Measurements from ENCODE around the gene BDH1. TPM values are rescaled to one million over a fixed set of nuclear protein-coding genes. Genes with fewer than 3 reads are reported as not detected.
"Not testable (repeated sequence)": the region's sequence is repeated elsewhere in the genome, so short reads cannot be mapped to it uniquely, and the experiment has no call there.

The BDH1 gene
- total RNA-seq, 1 experiment from 2014 or later: 24.7 TPM

DNA sequence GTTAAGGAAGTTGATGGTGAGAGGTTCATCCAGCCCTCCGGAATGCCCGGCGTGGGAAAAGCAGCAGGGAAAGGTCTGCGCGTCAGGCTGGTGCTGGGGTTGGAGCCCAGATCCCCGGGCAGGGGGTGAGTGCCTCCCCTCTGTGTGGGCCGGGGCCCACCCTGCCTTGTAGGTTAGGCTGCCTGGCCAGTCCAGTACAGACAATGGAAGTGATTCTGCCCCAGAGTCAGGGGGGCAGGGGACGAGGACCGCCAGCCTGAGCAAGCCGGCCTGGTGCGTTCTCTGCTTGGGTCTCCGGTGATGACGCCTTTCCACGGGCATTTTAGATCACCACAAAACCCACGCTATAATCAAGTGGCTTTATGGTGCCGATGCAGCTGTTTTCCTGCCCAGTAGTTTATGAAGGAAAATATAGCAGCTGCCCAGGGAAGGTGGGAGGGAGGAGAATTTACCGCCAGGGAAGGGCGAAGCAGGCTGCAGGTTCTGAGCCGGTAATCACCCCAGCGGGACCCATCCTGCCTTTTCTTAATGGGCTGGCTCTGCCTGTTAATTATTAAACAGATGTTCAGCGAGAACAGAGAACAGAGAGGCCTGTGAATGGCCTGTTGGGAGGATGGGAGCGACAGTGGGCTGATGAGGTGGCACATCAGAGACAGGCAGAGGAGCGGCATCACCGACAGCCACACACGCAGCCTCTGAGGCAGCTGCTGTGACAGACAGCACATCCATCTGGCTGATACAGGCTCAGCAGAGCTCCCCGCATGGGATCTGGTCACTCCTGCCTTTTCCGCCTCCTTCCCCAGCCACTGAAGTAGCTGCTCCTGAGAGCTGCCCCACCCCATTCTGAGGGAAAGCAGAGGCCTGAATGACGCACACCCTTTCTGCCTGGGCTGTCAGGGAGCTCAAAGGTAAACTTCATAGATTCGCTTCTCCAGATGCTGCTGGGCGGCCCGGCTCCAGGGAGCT is 35.2 kb downstream of the BDH1 start:
- DNase-seq (ENCODE audit: low read depth): no peak

DNA sequence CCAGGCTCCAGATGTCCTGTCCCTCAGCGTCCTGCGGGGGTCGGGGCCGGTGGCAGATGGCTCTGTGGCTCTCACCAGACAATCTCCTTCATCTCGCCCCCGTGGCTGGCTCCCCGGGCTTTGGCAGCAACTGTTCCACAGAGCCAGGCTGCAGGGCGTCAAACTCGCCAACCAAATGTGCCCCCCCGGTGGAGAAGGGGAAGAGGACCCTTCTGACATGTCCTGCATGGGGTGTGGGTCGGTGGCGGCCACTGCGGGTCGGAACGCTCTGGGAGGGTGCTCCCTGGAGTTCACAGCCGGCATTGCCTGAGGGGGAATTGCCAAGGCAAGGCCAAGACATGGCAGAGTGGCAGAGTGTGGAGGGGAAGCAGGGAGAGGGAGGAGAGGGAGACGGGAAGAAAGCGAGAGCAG is 36.0 kb downstream of the BDH1 start:
- DNase-seq (ENCODE audit: low read depth): no peak

DNA sequence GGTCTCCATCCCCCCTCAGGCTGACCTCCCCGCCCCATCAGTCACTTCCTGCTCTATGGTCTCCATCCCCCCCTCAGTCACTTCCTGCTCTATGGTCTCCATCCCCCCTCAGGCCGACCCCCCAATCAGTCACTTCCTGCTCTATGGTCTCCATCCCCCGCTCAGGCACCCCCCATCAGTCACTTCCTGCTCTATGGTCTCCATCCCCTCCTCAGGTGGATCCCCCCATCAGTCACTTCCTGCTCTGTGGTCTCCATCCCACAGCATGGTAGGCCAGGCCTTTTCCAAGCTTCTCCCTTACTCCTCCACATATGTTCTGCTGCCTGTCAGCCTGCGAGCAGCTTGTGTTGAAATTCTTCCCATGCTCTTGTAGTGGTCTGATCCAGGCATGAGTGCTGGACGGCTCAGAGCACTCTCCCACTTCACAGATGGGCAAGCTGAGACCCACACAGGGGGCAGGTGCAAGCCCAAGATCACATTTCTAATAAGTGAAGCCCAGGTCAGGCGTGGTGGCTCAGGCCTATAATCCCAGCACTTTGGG is 36.8 kb downstream of the BDH1 start:
- DNase-seq (ENCODE audit: low read depth): no peak

DNA sequence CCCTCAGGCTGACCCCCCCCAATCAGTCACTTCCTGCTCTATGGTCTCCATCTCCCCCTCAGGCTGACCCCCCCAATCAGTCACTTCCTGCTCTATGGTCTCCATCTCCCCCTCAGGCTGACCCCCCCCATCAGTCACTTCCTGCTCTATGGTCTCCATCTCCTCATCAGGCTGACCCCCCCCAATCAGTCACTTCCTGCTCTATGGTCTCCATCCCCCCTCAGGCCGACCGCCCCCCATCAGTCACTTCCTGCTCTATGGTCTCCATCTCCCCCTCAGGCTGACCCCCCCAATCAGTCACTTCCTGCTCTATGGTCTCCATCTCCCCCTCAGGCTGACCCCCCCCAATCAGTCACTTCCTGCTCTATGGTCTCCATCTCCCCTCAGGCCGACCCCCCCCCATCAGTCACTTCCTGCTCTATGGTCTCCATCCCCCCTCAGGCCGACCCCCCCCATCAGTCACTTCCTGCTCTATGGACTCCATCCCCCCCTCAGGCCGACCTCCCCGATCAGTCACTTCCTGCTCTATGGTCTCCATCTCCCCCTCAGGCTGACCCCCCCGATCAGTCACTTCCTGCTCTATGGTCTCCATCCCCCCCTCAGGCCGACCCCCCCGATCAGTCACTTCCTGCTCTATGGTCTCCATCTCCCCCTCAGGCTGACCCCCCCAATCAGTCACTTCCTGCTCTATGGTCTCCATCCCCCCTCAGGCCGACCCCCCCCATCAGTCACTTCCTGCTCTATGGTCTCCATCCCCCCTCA is 37.7 kb downstream of the BDH1 start:
- not testable (repeated sequence) for DNase-seq (ENCODE audit: low read depth)

DNA sequence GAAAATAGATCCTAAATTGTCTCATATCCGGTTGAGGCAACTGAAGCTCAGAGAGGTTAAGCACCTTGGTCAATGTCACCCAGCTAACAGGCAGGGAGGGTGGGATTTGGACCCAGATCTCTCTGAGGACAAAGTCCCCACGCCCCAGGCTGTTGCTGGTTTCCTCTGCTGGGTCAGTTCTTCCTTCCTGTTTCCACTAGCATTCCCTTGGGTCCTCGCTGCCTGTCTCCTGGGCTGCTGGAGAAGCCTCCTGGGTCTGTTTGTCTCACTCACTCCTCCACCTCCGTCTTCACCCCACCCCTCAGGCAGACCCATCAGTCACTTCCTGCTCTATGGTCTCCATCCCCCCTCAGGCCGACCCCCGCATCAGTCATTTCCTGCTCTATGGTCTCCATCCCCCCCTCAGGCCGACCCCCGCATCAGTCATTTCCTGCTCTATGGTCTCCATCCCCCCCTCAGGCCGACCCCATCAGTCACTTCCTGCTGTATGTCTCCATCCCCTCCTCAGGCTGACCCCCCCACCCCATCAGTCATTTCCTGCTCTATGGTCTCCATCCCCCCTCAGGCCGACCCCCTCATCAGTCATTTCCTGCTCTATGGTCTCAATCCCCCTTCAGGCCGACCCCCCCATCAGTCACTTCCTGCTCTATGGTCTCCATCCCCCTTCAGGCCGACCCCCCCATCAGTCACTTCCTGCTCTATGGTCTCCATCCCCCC is 38.7 kb downstream of the BDH1 start:
- not testable (repeated sequence) for DNase-seq (ENCODE audit: low read depth)

DNA sequence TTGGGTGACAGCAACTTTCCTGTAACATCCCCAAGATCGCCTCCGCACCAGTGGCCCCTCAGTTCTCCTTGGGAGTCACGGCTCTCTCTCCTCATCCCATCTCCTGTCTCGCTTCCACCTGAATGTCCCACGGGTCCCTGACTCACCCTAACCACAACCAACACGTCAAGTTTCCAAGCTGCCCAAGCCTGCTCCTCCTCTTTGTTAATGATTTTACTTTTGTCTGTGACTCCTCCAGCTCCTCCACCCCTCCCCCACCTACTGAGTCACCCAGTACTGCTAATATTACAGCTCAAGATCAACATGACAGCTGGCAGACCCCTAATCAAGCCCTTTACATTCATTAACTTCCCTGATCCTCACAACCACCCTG is 39.3 kb downstream of the BDH1 start:
- peak; percentile 100 for DNase-seq (ENCODE audit: low read depth)

DNA sequence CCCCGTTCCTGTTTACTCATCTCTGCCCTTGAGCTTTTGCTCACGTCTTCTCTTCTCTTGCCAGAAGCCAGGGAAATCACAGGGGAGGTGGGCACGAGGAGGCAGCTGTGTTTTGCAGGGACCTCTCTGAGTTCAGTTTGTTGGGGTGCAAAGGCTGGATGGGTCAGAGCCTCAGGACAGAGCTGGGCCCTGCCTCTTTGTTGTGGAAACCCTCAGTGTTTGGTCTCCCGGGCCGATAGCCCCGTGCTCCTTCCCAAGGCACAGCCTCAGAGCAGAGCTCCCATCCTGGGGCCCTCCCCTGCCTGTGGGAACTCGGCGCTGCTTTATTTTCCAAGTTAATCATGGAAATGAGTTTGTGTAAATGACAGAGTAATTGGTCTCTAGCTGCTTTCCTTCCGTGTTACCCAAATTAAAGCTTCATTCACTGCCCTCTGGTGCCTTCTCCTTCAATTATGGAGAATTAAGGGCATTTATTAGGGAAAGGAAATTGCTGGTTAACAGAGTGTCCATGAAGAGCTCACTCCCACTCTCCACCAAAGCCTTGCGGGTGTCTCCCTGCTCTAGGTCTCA is 40.9 kb downstream of the BDH1 start:
- no peak for DNase-seq (ENCODE audit: low read depth)

DNA sequence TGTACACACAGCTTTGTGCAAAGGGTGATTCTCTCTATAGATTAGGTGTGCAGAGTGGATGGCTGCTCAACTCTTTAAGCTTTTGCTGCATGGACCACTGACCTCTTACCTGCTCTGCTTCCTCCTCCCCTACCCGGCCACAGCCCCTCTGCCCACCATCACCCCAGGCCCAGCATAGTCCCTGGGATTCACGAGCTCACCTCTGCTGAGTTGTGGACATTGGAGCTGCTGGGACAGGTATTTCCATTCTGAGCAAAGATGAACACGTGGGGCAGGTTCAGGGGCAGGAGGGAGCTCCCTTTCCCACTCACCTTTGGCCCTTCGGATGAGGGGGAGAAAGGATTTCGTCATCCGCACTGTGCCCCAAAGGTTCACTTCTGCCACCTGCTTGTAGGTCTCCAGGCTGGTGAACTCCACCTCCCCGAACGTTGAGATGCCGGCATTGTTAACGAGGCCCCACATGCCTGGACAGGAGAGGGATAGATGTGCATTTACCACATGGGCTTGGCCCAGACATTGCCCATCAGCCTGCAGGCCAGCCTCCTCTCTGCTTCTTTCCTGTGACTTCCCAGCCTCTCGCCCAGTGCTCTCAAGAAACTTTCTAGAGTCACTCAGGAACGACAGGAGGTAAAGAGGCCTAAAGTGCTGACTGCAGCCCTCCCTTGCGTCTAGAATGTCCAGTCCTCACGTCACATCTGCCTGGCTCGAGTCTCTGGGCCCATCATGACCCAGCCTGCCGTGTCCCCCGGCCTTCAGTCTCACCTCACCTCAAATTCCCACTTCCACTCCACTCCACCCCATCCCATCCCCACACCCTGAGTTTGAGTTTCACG is 41.6 kb downstream of the BDH1 start:
- DNase-seq (ENCODE audit: low read depth): no peak

DNA sequence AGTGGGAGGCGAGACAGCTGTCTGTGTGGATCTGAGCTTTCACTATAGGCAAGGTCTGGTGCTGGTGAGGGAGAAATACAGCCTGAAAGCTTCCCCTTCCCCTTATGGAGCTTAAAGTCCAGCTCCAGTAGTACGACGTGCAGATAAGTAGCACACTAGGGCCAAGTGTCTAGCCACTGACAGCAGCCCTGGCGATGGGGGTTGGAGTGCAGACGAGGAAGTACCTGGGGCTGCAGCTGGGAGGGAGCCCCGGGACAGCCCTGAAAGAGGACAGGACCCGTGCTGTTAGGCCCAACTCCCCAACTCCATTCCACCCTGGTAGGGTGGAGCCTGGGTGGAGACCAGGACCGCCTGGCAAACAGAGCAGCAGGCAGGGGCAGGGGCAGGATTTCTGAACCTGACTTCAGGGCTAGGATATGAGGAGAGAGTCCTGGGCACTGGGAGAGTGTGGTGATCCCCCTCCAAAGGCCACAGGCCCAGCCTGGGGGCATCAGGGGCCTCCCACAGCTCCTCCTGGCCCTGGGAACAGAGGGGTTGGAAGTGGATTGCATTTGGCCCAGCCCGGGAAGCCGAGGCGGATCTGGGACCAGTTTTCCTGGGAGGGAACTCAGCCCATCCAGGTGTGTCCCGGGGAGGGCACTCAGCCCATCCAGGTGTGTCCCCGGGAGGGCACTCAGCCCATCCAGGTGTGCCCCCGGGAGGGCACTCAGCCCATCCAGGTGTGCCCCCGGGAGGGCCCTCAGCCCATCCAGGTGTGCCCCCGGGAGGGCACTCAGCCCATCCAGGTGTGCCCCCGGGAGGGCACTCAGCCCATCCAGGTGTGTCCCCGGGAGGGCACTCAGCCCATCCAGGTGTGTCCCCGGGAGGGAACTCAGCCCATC is 42.8 kb downstream of the BDH1 start:
- DNase-seq (ENCODE audit: low read depth): no peak

DNA sequence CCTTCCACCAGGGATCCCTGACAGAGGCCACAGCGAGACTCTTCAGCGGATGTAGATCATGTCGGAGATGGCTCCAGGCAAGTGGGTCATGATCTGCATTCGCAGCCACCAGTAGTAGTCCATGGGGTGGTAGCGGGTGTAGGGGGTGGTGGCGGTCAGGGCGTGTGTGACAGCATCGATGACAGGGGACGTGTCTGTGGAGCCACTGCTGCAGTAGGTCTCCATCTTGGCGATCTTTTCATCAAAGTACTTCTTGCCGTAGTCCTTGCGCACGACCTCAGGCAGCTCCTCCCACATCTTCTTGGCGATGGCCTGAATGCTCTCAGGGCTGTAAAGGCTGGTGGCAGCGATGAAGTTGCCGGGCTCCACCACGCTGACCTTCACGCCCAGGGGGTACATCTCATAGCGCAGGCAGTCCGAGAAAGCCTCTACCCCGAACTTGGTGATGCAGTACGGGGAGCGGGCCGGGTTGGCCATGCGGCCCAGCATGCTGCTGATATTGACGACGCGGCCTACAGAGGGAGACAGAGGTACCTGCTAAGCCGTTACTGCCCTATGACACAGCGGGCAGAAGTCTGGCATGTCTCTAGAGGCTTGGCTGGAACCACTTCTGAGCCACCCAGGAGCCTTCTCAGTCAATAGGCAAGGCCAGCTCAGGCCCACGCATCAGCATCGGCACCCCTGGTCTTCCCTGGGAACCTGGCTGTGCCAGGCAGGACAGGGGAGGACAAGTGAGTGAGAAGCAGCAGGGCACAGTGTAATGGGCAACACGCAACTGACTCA is 43.7 kb downstream of the BDH1 start:
- no peak for DNase-seq (ENCODE audit: low read depth)

DNA sequence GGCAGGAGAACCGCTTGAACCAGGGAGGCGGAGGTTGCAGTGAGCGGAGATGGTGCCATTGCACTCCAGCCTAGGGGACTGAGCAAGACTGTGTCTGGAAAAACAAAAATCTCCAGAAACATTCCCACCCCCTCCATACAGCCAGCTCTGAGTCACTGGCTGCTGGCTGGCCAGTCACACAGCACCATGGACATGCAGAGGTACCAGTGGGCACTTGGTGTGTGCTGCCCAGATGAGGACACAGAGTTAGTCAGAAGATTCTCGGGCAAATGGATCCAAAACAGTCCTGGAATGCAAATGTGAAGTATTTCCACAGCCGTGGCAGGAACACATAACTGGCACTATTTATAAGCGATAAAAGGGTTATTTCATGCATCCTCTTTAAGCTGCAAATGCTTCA is 44.6 kb downstream of the BDH1 start:
- peak; percentile 87 for DNase-seq (ENCODE audit: low read depth)

DNA sequence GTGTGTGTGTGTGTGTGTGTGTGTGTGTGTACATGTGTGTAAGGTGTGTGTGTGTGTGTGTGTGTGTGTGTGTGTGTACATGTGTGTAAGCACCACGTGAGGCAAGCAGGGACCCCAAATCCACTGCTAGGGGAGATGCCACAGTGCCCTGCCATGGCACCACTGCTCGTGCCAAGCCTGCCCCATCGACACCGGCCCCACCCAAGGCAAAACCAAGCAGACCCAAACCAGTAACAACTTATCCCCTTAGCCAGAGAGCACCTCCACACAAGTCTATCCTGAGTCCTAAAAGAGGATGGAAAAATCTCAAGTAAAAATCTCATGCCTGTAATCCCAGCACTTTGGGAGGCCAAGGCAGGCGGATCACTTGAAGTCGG is 45.1 kb downstream of the BDH1 start:
- no peak for DNase-seq (ENCODE audit: low read depth)

DNA sequence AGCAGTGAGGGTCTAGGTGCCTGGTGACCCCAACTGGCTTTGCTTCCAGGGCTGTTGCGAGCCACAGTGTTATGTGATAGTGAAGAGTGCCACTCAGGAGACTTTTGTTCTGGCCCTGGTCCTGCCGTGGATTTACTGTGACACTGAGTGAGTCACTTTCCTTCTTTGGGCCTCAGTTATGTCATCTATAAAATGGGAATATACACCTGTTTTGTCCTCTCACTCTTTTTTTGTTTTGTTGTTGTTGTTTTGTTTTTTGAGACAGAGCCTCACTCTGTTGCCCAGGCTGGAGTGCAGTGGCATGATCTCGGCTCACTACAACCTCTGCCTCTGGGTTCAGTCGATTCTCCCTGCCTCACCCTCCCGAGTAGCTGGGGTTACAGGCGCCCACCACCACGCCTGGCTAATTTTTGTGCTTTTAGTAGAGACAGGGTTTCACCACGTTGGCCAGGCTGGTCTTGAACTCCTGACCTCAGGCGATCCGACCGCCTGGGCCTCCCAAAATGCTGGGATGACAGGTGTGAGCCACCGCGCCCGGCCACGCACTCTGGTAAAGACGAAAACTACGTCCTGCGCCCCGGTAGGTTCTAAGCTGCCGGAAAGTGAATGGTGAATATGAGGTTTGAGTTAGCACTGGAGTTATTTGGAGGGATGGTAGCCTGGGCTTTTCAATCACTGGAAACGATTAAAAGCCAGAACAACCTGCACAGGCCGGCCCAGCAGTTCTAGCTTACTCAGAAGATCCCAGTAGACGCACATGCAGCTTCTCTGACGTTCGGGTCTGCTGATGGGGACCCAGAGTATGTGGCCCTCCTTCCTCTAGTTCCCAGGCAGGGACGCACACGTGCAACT is 46.6 kb downstream of the BDH1 start:
- DNase-seq (ENCODE audit: low read depth): no peak

DNA sequence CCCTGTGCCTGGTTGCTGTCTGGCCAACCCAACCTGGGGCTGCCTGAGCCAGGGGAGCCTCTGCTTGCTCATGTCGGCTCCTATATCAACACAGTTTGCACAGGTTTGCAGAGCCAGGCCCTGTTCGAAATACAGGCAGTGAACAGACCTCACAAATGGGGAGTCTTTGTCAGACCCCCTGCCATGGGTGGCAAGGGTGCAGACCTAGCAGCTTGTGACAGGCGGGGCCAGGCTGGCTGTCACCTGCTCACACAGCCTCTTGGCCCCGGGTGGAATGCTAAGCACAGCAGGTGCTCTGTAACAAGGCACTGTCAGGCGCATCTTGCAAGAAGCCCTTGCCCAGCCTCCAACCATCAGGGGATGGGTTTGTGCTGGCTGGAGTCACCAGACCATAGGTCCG is 47.3 kb downstream of the BDH1 start:
- DNase-seq (ENCODE audit: low read depth): no peak

DNA sequence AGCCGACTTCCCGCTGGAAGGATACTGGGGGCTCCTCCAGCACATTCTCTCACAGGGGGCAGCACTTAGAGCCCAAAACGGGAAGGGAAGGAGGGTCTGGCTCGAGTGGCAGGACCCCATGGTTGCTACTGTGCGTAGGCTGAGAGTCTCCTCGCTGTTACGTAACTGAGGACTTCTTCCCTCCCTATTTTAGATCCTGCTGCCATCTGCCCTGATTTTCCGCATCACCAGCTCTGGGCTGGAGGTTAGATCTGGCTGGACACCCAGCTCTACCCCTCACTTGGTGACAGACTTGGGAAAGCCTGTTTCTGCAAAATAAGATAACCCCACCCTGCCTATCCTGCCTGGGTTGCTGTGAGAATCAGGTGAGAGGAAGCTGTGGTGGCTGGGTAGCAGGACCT is 47.7 kb downstream of the BDH1 start:
- no peak for DNase-seq (ENCODE audit: low read depth)

DNA sequence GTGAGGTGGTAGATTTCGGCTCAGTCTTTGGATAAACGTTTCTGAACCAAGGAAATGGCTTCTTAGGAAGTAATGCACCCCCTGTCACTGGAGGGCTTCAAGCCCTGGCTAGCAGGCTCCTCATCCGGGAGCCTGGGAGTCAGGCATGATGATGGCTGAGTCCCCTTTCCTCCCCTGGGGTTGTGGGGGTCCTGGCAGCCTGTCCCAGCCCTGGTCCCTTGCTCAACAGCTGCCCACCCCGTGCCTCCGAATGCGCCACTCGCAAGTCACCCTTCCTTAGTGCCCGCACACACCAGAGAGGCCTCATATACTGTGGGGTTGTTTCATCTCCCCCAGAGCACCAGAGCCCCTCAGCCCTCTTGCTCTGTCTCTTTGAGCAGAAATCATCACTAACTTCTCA is 48.2 kb downstream of the BDH1 start:
- no peak for DNase-seq (ENCODE audit: low read depth)

DNA sequence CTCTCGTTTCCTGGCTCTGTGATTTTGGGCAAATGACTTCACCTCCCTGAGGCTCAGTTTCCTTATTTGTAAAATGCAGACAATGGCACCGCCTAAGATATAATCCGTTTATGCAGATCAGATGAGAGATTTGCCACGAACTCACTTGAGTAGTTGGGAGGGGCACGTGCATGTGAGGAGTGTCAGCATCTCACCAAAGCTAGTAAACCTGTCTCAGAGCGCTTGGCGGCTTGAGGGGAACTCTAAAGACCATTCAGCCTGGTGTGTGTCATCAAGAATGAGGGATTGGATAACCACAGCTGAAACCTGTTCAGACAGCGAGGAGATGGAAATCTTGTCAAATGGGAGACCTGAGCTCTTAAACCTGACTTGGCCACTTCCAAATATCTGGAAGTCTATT is 48.7 kb downstream of the BDH1 start:
- peak; percentile 82 for DNase-seq (ENCODE audit: low read depth)
